Activated CD8-positive, alpha-beta memory T cell treated with anti-CD3 and anti-CD28 coated beads for 4 hours (primary cell): Measurements from ENCODE around the gene PDE1A.
"Not testable (repeated sequence)": the region's sequence is repeated elsewhere in the genome, so short reads cannot be mapped to it uniquely, and the experiment has no call there.

ENCODE experiments used
- DNase-seq, 2 donors: peaks; one replicate each; pipeline ENCODE4 v3.0.0-alpha.2; 2020; ENCODE audit warnings: low read depth in 2 of 2

PDE1A gene

GRCh38 chr2:182406221-182406620 is 20.6 kb downstream of the PDE1A start:
- DNase-seq = no peak

DNA sequence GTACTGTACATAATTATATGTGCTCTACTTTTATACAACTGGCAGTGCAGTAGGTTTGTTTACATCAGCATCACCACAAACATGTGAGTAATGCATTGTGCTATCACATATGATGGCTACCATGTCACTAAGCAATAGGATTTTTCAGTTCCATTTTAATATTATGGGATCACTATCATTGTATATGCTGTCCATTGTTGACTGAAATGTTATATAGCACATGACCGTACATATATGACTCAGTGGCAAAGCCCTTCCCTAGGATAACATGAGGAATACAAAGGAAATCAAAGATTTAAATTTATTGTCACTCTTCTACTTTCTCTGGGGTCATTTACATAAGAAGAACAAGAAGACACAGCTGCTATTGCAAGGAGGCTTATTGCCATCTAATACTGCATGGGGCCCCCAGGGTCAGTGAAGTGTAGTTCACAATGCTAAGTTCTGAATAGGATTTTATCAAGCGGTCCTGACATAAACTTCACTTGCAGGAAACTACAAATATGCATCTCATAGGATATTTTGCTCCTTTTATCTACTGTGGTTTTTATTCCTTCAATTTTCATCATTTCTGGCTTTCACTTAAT is 21.8 kb downstream of the PDE1A start:
- no peak for DNase-seq

DNA sequence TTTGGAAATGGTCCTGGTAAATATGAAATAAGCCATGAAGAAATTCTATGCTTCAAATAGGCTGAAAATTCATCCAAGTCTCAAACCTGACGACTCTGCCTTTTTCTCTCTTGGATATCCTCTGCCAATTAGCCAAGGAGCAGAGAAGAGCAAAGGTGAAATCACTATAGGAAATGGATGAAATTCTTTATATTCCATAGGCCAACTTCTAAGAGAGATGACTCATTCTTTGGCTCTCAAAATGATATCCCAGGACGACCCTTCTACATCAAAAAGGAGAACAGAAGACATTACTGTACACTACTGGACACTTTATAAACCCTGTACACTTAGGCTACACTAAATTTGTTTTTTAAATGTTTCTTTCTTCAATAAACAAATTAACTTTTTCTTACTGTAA is 22.7 kb downstream of the PDE1A start:
- DNase-seq = no peak

DNA sequence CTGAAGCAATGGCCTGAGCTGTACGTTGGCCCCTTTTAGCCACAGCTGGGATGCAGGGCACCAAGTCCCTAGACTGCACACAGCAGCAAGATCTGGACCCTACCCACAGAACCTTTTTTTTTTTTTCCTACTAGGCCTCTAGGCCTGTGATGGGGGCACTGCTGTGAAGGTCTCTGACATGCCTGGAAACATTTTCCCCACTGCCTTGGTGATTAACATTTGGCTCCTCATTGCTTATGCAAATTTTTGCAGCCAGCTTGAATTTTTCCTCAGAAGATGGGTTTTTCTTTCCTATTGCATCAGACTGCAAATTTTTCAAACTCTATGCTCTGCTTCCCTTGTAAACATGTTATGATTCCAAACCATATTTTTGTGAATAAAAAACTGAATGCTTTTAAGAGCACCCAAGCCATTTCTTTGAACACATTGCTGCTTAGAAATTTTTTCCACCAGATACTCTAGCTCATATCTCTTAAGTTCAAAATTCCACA is 33.5 kb downstream of the PDE1A start:
- no peak for DNase-seq

GRCh38 chr2:182391443-182391842 is 35.4 kb downstream of the PDE1A start:
- no peak for DNase-seq

- DNase-seq = not testable (repeated sequence)
Measured at GRCh38 chr2:182386267-182386880, 40.5 kb downstream of the PDE1A start.

DNA sequence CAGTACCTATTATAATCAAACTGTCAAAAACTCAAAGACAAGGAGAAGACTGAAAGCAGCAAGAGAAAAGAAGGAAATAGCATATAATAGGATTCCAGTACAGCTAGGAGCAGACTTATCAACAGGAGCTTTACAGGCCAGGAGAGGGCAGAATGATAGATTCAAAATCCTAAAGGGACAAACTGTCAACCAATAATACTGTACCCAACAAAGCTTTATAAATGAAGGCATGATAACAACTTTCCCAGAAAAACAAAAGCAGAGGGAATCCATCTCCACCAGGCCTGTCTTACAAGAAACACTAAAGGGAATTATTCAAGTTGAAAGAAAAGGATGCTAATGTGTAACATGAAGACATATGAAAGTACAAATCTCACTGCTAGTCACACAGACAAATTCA is 42.0 kb downstream of the PDE1A start:
- no peak for DNase-seq

GRCh38 chr2:182381225-182381624 is 45.6 kb downstream of the PDE1A start:
- no peak for DNase-seq

DNA sequence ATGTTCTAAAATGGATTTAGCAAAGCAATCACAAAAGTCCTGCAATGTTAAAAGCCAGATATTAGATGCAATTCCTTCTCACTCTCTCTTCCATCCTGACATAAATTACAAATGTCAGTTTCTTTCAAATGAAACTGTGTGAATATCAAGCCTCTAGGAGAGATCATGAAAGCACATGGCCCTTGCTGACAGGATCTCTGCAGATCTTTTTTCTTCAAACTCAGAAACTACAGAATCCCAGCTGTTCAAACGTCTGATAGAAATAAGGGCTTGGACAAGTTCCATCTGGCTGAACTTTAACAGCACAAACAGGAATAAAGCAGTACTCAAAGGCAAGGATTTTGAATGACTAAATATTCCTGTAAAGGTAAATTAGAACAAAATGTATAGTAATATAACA is 47.6 kb downstream of the PDE1A start:
- no peak for DNase-seq

GRCh38 chr2:182378759-182379158 is 48.1 kb downstream of the PDE1A start:
- no peak for DNase-seq

DNA sequence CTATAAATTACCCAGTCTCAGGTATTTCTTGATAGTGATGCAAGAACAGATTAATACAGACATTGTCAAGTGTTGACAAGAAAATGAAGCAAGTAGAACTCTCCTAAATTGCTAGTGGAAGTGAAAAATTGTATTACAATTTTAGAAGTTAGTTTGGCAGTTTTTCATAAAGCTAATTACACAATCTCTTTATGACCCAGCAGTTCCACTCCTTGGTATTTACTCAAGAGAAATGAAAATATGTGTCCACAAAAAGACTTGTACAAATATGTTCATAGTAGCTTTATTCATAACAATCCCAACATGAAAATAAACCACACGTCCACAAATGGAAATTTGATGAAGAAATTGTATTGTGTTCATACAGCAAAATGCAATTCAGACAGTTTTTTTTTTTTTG is 49.4 kb downstream of the PDE1A start:
- DNase-seq = no peak

DNA sequence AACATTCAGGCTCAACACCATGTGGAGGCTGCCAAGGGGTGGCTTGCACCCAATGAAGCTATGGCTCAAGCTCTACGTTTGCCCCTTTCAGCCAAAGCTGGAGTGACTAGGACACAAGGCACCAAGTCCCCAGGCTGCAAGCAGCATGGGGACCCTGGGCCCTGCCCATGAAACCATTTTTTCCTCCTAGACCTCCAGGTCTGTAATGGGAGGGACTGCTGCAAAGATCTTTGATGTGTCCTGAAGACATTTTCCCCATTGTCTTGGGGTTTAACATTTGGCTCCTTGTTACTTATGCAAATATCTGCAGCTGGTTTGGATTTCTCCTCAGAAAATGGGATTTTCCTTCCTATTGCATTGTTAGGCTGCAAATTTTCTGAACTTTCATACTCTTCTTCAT is 51.0 kb downstream of the PDE1A start:
- DNase-seq = no peak

DNA sequence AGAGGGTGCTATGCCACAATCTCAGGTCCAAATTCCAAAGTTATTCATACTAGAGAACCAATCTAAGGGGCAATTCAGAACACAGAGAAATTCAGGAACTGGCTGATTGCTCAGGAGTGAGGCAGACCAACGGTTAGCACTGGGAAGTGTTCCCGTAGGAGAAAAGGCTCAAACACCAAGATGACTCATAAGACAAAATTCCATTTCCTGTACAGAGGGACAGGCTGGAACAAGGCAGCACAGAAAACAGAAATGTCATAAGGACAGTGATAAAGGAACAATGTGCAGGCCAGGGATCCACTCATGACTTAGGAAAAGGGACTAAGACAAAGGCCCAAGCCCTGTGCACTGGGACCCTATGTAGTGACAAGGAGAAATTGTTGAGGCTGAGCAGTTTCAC is 54.2 kb downstream of the PDE1A start:
- DNase-seq = no peak

DNA sequence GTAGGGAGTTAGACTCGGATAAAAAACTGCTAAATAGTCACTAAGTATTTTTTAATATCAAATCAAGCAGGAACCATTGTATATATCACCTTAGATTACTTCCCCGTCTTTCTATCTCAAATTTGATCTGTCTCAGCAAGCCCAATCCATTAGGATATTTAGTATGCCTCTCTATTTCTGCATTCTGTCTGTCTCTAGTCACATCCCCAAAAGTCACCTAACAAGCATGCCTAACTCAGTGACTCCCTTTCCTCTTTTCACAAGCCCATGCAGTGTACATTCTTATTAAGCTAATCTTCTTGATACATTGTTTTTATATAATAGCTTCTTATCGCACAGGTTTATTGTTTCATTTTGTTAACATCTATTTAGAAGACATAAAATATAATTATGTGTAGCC is 57.8 kb downstream of the PDE1A start:
- DNase-seq = no peak

GRCh38 chr2:182368446-182368845 is 58.4 kb downstream of the PDE1A start:
- no peak for DNase-seq

GRCh38 chr2:182367401-182367800 is 59.4 kb downstream of the PDE1A start:
- DNase-seq = no peak

GRCh38 chr2:182366628-182367027 is 60.2 kb downstream of the PDE1A start:
- no peak for DNase-seq

DNA sequence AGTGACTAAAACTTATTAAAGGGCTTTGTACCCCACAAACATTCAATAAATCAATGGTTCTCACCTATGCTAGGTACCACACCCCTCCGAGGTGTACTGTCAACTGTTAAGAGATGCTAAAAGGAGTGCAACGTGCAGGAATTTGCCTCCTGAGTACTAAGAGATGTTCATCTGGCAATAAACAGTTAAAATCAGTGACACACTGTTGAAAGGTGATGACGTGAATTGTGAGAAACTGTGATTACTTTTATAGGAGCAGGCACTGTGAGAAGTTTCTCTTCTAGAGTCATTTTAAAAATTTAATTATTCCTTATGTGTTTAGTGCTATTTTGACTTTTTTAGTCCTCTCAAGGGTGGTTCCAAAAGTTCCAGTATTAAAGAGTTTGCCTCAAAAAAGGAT is 61.0 kb downstream of the PDE1A start:
- DNase-seq = no peak

DNA sequence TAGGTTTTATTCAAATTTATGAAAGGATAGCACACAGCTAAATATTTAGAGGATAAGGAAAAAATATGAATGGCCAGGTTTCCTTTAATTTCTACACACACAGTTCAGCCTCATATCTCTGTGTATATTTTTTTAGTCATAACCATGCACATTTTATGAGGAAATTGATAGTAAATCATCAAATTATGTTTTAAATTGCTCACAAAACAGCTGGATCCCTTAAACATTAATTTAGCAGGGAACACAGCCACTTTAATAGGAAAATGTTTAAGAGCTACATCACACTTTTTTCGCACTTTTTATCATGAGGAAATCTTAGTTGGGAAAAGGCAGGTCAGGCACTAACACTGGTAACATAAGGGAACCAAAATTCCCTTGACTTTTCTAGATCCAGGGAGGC is 65.4 kb downstream of the PDE1A start:
- no peak for DNase-seq

- DNase-seq = no peak
Measured at GRCh38 chr2:182360663-182361260, 66.1 kb downstream of the PDE1A start.

- DNase-seq = no peak
Measured at GRCh38 chr2:182359990-182360662, 66.7 kb downstream of the PDE1A start.

DNA sequence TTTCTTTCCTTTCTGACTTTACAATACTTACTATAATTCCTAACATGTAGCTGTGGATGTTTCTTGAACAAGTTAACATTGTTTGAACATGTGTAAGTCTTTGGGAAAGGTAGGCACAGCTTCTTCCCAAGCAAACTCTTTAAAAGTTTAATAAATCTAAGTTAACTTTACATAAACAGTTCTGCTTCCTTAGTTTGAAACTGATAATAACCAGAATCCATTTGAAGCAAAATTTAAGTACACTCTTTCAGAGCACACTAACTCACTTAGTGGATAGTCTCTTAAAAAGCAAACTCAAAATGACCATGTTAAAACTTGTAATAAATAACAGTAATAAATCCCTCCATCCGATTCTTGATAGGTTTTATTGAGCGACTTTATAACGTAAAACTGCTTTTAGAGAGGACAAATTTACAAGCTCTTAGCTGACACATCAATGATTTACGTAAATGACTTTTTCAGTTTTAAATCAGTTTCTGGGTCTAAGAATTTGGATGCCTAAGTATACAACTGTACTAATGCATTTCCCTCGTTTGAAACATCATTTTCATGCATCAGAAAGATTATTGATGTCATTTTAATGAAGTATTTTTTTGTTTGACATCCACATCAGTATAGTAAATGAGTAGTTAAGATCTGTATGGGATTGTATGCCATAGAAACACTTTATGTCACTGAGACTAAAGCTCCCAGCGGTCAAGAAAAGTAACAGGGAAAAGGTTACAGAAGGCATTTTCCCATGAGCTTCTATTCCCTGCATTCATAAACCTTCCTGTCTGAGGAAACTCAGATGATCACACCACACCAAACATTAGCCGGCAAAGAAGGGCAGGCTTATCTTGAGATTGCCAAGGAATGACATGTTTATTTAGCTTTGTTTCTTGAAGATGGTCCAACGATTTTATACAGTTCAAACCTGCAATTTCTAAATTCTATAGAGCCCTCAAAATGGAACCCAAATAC is 67.5 kb downstream of the PDE1A start:
- DNase-seq = no peak
